NCI-H510A (cell line): ENCODE results near the gene COL23A1.

Experiments used
- DNase-seq: peaks from one replicate; lab custom pipeline; 2025; lab: John Stamatoyannopoulos, UW

The COL23A1 gene

GRCh38 chr5:178339272-178339671 lies 250.9 kb downstream of the COL23A1 start:
- no peak for DNase-seq

- DNase-seq: no peak
Observed at GRCh38 chr5:178338750-178339144, 251.4 kb downstream of the COL23A1 start.

GRCh38 chr5:178338126-178338749 lies 252.0 kb downstream of the COL23A1 start:
- DNase-seq: no peak

- no peak for DNase-seq
Observed at GRCh38 chr5:178337334-178337741, 252.9 kb downstream of the COL23A1 start.

GRCh38 chr5:178336889-178337288 lies 253.3 kb downstream of the COL23A1 start:
- DNase-seq: no peak

- DNase-seq: no peak
Observed at GRCh38 chr5:178335302-178336030, 254.7 kb downstream of the COL23A1 start.

GRCh38 chr5:178334861-178335260 lies 255.3 kb downstream of the COL23A1 start:
- DNase-seq: no peak

- DNase-seq: no peak
Observed at GRCh38 chr5:178333821-178334481, 256.2 kb downstream of the COL23A1 start.

- DNase-seq: no peak
Observed at GRCh38 chr5:178332210-178332641, 258.0 kb downstream of the COL23A1 start.

- DNase-seq: no peak
Observed at GRCh38 chr5:178331491-178331996, 258.6 kb downstream of the COL23A1 start.

GRCh38 chr5:178330791-178331404 lies 259.3 kb downstream of the COL23A1 start:
- DNase-seq: no peak

- no peak for DNase-seq
Observed at GRCh38 chr5:178328826-178329730, 261.1 kb downstream of the COL23A1 start.

GRCh38 chr5:178327931-178328711 lies 262.1 kb downstream of the COL23A1 start:
- DNase-seq: no peak

- no peak for DNase-seq
Observed at GRCh38 chr5:178327446-178327845, 262.7 kb downstream of the COL23A1 start.

- no peak for DNase-seq
Observed at GRCh38 chr5:178326374-178326715, 263.8 kb downstream of the COL23A1 start.

GRCh38 chr5:178325679-178326373 lies 264.4 kb downstream of the COL23A1 start:
- DNase-seq: no peak

GRCh38 chr5:178325311-178325678 lies 264.9 kb downstream of the COL23A1 start:
- no peak for DNase-seq

GRCh38 chr5:178324481-178325310 lies 265.5 kb downstream of the COL23A1 start:
- DNase-seq: no peak

- no peak for DNase-seq
Observed at GRCh38 chr5:178323961-178324360, 266.2 kb downstream of the COL23A1 start.
